GM21360 (cell line): ENCODE measurements around the gene TLL1.

ENCODE experiments used
- ATAC-seq: cut with Tn5 transposase; IDR thresholded peaks from one replicate; pipeline ENCODE4 v1.9.1; 2021; ENCODE audit warnings: mild to moderate bottlenecking, moderate library complexity; ENCODE audit not compliant: unreplicated experiment

Gene TLL1

DNA sequence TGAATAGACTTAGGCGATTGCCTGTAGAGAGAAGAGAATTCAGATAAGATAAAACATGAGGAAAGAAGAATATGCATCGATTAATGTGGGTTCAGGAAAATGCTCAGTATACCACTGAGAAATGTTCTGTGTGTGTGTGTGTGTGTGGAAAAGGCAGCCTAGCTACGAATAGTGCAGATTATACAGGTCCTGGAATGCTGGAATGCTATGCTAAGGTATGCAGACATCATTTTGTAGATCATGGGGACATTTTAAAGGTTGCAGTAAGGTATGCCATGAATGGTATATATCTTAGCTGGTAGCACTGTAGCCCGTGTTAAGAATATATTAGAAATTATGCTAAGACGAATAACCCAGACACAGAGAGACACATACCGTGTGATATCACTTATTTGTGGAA is 267.9 kb downstream of the TLL1 start:
- no peak for ATAC-seq

DNA sequence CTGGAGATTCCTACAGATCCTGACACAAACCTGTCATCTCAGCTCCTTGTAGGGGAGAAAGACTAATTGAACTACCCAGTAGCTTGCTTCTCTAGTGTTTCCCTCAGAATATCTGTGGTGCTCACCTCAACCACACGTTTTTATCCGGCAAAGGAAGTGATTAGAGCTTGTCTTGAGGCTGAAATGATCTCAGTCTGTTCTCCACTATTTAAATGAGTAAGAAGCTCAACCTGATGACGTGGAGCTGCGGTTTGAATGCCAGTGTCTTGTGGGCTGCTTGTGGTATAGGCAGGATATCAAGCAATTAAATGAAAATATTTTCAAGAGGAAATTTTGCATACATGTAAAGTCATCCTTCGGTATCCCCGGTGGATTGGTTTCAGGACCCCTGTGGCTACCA is 270.2 kb downstream of the TLL1 start:
- no peak for ATAC-seq

DNA sequence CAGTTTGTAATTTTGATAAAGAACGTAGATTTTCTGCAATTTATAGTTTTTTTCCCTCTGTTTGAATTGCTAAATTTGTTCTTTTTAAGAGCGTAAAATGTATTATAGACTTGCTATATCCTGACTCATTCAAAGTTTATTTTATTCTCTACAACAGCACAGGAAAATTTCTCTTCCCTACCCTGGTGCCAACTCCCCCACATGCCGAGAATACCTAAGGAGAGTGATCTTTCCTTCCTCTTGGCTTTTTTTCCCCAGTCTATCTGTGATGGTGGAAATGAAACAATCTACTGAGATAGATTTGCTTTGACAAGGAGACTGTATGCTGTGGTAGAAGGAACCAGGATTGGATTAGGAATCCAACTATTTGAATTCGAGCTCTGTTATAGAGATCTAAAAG is 271.6 kb downstream of the TLL1 start:
- ATAC-seq = no peak

DNA sequence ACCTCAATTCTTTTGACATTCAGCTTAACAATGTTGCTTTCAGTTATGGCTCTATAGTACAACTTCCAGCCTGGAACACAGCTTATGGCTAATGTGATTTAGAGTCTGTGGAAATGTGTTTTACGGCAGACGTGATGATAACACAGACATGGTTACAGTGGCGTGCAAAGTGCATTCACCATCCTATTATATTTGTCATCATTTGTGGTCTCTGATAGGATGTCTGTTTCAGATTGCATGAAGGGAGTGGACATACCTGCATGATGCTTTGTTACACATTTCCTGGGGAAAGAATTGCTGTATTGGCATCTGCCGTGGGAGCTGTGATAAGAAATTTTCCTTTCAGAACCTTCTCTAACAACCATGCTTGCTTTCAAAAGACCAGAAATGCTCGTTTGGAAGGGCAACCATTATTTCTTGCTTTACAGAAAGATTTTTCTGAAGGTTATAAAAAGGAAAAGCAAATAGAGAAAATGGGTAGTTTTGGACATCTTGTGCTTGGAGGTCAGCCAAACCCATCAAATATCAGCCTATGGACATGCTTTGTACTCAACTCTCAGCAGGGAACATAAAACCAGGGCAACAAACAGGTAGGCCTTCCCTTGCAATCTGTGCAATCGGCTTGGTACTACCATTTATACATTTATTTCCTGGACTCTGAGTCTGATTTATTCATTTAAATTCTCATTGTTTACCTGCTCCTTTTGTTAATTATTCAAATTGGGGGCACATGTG is 273.9 kb downstream of the TLL1 start:
- no peak for ATAC-seq
